GM23248 (cell line): Measurements from ENCODE around the gene IBTK.

Source experiments
- EZH2 ChIP-seq: fragments of 200-600 bp; sonication (generic); IDR thresholded peaks from 2 replicates; pipeline ENCODE4 v1.6.1; 2018; ENCODE audit warnings: antibody characterized with exemption, mild to moderate bottlenecking; ENCODE audit not compliant: insufficient read depth, poor library complexity, severe bottlenecking
- EZH2phosphoT487 ChIP-seq: fragments of 200-600 bp; sonication (generic); IDR thresholded peaks from 2 replicates; pipeline ENCODE4 v1.6.1; 2018; ENCODE audit warnings: antibody characterized with exemption, moderate library complexity, mild to moderate bottlenecking, low read depth; ENCODE audit not compliant: insufficient read depth

DNA sequence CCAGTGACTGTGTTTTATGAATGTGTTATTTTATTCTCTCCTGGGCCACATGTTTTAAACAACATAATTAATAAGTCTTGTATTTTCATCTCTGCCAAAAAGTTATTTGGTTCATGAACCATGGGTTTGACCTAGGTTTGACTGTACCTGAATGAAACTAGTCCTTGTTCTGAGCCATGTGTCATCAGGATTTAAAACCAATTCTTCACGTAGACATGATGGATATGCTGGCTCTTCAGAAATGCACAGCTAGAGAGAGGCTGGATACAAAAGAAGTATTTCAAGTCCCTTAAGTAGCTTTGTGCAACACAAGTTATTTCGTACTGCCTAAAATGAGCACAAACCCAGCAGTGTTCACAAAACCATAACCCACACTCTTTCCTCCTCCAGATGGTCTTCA, 116.1 kb downstream of the IBTK start:
- no peak for TF ChIP-seq EZH2phosphoT487
- no peak for TF ChIP-seq EZH2
